Measurements from ENCODE around the gene RAB3IL1.
"Not testable (repeated sequence)": the region's sequence is repeated elsewhere in the genome, so short reads cannot be mapped to it uniquely, and the experiment has no call there.

RAB3IL1 gene

GRCh38 chr11:61882879-61883278 lies 34.5 kb downstream of the RAB3IL1 start:
- no peak for TF ChIP-seq CTCF (IDR thresholded peaks at IDR 0.05; ENCODE audit: low read depth, low read length, missing control alignments)
- DNase-seq (ENCODE audit: extremely low read depth, low read depth), result no peak

GRCh38 chr11:61882267-61882666 lies 35.1 kb downstream of the RAB3IL1 start:
- not testable (repeated sequence) for H3K4me3 ChIP-seq (replicated peaks; ENCODE audit: low read depth, low read length); DNase-seq (ENCODE audit: extremely low read depth, low read depth)

More at GRCh38 chr11:61882879-61883278, 34.5 kb downstream of the RAB3IL1 start:
- H3K4me3 ChIP-seq (replicated peaks; ENCODE audit: low read depth, low read length), result no peak overlapping the region

GRCh38 chr11:61881397-61881796 lies 36.0 kb downstream of the RAB3IL1 start:
- TF ChIP-seq CTCF (IDR thresholded peaks at IDR 0.05; ENCODE audit: low read depth, low read length, missing control alignments), result no peak
- no peak overlapping the region for H3K4me3 ChIP-seq (replicated peaks; ENCODE audit: low read depth, low read length)

GRCh38 chr11:61880454-61880853 lies 36.9 kb downstream of the RAB3IL1 start:
- no peak for TF ChIP-seq CTCF (IDR thresholded peaks at IDR 0.05; ENCODE audit: low read depth, low read length, missing control alignments)
- no peak overlapping the region for H3K4me3 ChIP-seq (replicated peaks; ENCODE audit: low read depth, low read length)
- DNase-seq (ENCODE audit: extremely low read depth, low read depth), result no peak

More at GRCh38 chr11:61881397-61881796, 36.0 kb downstream of the RAB3IL1 start:
- DNase-seq (ENCODE audit: extremely low read depth, low read depth), result no peak

GRCh38 chr11:61880031-61880430 lies 37.3 kb downstream of the RAB3IL1 start:
- TF ChIP-seq CTCF (IDR thresholded peaks at IDR 0.05; ENCODE audit: low read depth, low read length, missing control alignments), result no peak
- DNase-seq (ENCODE audit: extremely low read depth, low read depth), result no peak
- H3K4me3 ChIP-seq (replicated peaks; ENCODE audit: low read depth, low read length), result no peak overlapping the region

- no peak for TF ChIP-seq CTCF (IDR thresholded peaks at IDR 0.05; ENCODE audit: low read depth, low read length, missing control alignments)
- no peak overlapping the region for H3K4me3 ChIP-seq (replicated peaks; ENCODE audit: low read depth, low read length)
- no peak for DNase-seq (ENCODE audit: extremely low read depth, low read depth)
Measured at GRCh38 chr11:61879152-61879551, 38.2 kb downstream of the RAB3IL1 start.

GRCh38 chr11:61875698-61876097 lies 41.7 kb downstream of the RAB3IL1 start:
- DNase-seq (ENCODE audit: extremely low read depth, low read depth), result no peak
- no peak for TF ChIP-seq CTCF (IDR thresholded peaks at IDR 0.05; ENCODE audit: low read depth, low read length, missing control alignments)
- no peak overlapping the region for H3K4me3 ChIP-seq (replicated peaks; ENCODE audit: low read depth, low read length)
